SK-N-SH (cell line): Measurements from ENCODE around the gene MAPK1. TPM values are rescaled to one million over a fixed set of nuclear protein-coding genes. Genes with fewer than 3 reads are reported as not detected.

ENCODE experiments used
- CTCF ChIA-PET: fragments of 300-600, 350-600 bp; formaldehyde crosslinking; extraction: SDS; loops from one replicate; lab custom pipeline; 2021; lab: Yijun Ruan, JAX
- POLR2A ChIA-PET: fragments of 350-600 bp; sonication (Branson Sonifier 250); formaldehyde crosslinking; extraction: SDS; loops from one replicate; lab custom pipeline; 2020; ENCODE audit warnings: antibody characterized with exemption, inconsistent platforms; lab: Yijun Ruan, JAX
- DNase-seq: peaks from one replicate; pipeline ENCODE4 v3.0.0; 2012
- H2AFZ ChIP-seq: fragments of 200-600 bp; sonication (generic); 2 replicates; pipeline ENCODE4 v1.8.1; 2016; ENCODE audit warnings: antibody characterized with exemption, mild to moderate bottlenecking, low read depth
- H3F3A ChIP-seq: fragments of 200-600 bp; sonication (generic); replicated peaks from 2 replicates; pipeline ENCODE3; 2016; ENCODE audit warnings: antibody characterized with exemption, mild to moderate bottlenecking; ENCODE audit not compliant: insufficient read depth
- H3K27ac ChIP-seq, 2 experiments: fragments of 200-500 bp in 1 of 2; fragments of 200-600 bp in 1 of 2; sonication (Bioruptor generic) in 1 of 2; sonication (generic), shearing (Covaris generic) in 1 of 2; 2 replicates each; pipeline versions ENCODE4 v1.5.1 to v1.6.1; 2014 to 2016; ENCODE audit warnings: low read depth in 2 of 2, inconsistent platforms in 1 of 2, low read length in 1 of 2, mild to moderate bottlenecking in 1 of 2, mixed read lengths in 1 of 2
- H3K27me3 ChIP-seq: fragments of 200-600 bp; sonication (generic), shearing (Covaris generic); 2 replicates; pipeline ENCODE4 v1.6.1; 2016; ENCODE audit warnings: mixed run types; ENCODE audit not compliant: insufficient read depth
- H3K36me3 ChIP-seq, 2 experiments: fragments of 200-500 bp in 1 of 2; fragments of 200-600 bp in 1 of 2; sonication (Bioruptor generic) in 1 of 2; sonication (generic) in 1 of 2; replicated peaks in 1 of 2; 2 replicates each; pipeline versions ENCODE3 to v1.5.1; 2014 to 2016; ENCODE audit warnings: low read length in 1 of 2, mild to moderate bottlenecking in 1 of 2; ENCODE audit not compliant: insufficient read depth in 2 of 2, control insufficient read depth in 1 of 2
- H3K4me1 ChIP-seq, 2 experiments: fragments of 200-500 bp in 1 of 2; fragments of 200-600 bp in 1 of 2; sonication (Bioruptor generic) in 1 of 2; sonication (generic), shearing (Covaris generic) in 1 of 2; 2 replicates each; pipeline versions ENCODE4 v1.5.1 to v1.6.1; 2014 to 2016; ENCODE audit warnings: low read depth in 1 of 2, low read length in 1 of 2, mixed run types in 1 of 2; ENCODE audit not compliant: insufficient read depth in 2 of 2, control insufficient read depth in 1 of 2
- H3K4me2 ChIP-seq: fragments of 200-600 bp; sonication (generic), shearing (Covaris generic); 2 replicates; pipeline ENCODE4 v1.6.1; 2017; ENCODE audit warnings: mixed run types
- H3K4me3 ChIP-seq, 2 experiments: fragments of 200-500 bp in 1 of 2; fragments of 200-600 bp in 1 of 2; sonication (Bioruptor generic) in 1 of 2; sonication (generic), shearing (Covaris generic) in 1 of 2; 2 replicates each; pipeline versions ENCODE4 v1.5.1 to v1.8.1; 2014 to 2016; ENCODE audit warnings: low read depth in 2 of 2, inconsistent platforms in 1 of 2, low read length in 1 of 2, mild to moderate bottlenecking in 1 of 2, mixed read lengths in 1 of 2, moderate library complexity in 1 of 2
- H3K79me2 ChIP-seq: fragments of 200-600 bp; sonication (generic); 2 replicates; pipeline ENCODE4 v1.8.1; 2017; ENCODE audit warnings: mild to moderate bottlenecking; ENCODE audit not compliant: insufficient read depth
- H3K9ac ChIP-seq: fragments of 200-600 bp; sonication (generic); 2 replicates; pipeline ENCODE4 v1.6.1; 2017; ENCODE audit warnings: mixed run types
- H3K9me2 ChIP-seq: fragments of 200-600 bp; sonication (generic); 2 replicates; pipeline ENCODE4 v1.6.1; 2017; ENCODE audit warnings: mixed run types
- H3K9me3 ChIP-seq: fragments of 200-600 bp; sonication (generic); 2 replicates; pipeline ENCODE4 v1.6.1; 2017; ENCODE audit warnings: mixed run types, mild to moderate bottlenecking, moderate library complexity
- H4K20me1 ChIP-seq: fragments of 200-600 bp; sonication (generic); 2 replicates; pipeline ENCODE4 v1.6.1; 2017; ENCODE audit warnings: mild to moderate bottlenecking, mixed run types; ENCODE audit not compliant: insufficient read depth
- CHD2 ChIP-seq: fragments of 150-350 bp; IDR thresholded peaks from 2 replicates; pipeline ENCODE4 v1.6.1; 2018; ENCODE audit warnings: low read length; ENCODE audit not compliant: partially characterized antibody
- ELF1 ChIP-seq: IDR thresholded peaks from 2 replicates; pipeline ENCODE4 v1.4.0; 2012
- GATA2 ChIP-seq: sonication (generic); formaldehyde crosslinking; IDR thresholded peaks from 2 replicates; pipeline ENCODE4 v1.5.0; 2020; ENCODE audit warnings: mild to moderate bottlenecking, missing genetic modification reagents
- JUND ChIP-seq: IDR thresholded peaks from 2 replicates; pipeline ENCODE4 v1.4.0; 2012
- MEF2A ChIP-seq: IDR thresholded peaks from 2 replicates; pipeline ENCODE4 v1.4.0; 2012; ENCODE audit warnings: low read depth, borderline replicate concordance
- NFIC ChIP-seq: IDR thresholded peaks from 2 replicates; pipeline ENCODE4 v1.4.0; 2012; ENCODE audit warnings: borderline replicate concordance
- NRF1 ChIP-seq: IDR thresholded peaks from 2 replicates; pipeline ENCODE4 v1.6.1; 2012; ENCODE audit warnings: low read depth, mild to moderate bottlenecking, low read length
- POLR2AphosphoS5 ChIP-seq: IDR thresholded peaks from 2 replicates; pipeline ENCODE4 v1.6.1; 2012; ENCODE audit warnings: low read depth, low read length
- SIN3A ChIP-seq: IDR thresholded peaks from 2 replicates; pipeline ENCODE4 v1.6.1; 2012; ENCODE audit warnings: low read depth, mild to moderate bottlenecking, low read length, moderate library complexity, borderline replicate concordance
- TAF1 ChIP-seq: IDR thresholded peaks from 2 replicates; pipeline ENCODE4 v1.6.1; 2012; ENCODE audit warnings: low read depth, mild to moderate bottlenecking, low read length, moderate library complexity, borderline replicate concordance
- TCF12 ChIP-seq: IDR thresholded peaks from 2 replicates; pipeline ENCODE4 v1.4.0; 2012
- TEAD4 ChIP-seq: IDR thresholded peaks from 2 replicates; pipeline ENCODE4 v1.4.0; 2012; ENCODE audit warnings: mild to moderate bottlenecking, borderline replicate concordance; ENCODE audit not compliant: insufficient read depth
- USF1 ChIP-seq: IDR thresholded peaks from 2 replicates; pipeline ENCODE4 v1.4.0; 2012; ENCODE audit warnings: low read depth, borderline replicate concordance
- USF2 ChIP-seq: fragments of 150-350 bp; IDR thresholded peaks from 2 replicates; pipeline ENCODE4 v1.6.1; 2017; ENCODE audit warnings: antibody characterized with exemption, low read length, low read depth, borderline replicate concordance
- YY1 ChIP-seq: IDR thresholded peaks from 2 replicates; pipeline ENCODE4 v1.4.0; 2012; ENCODE audit warnings: low read depth, mild to moderate bottlenecking
- ZBTB33 ChIP-seq: IDR thresholded peaks from 2 replicates; pipeline ENCODE4 v1.4.0; 2012; ENCODE audit warnings: low read depth, borderline replicate concordance
- WGBS: methylation state at CpG from one replicate; pipeline ENCODE4 v1.1.6; 2017; ENCODE audit warnings: low lambda C conversion rate; 5-methylcytosine and 5-hydroxymethylcytosine counted together
- polyA plus RNA-seq, 3 experiments: library from polyadenylated mRNA; depleted of rRNA; stranded (reverse); fragments of >200 nt; gene quantifications; 2 replicates each; pipeline ENCODE4 v1.2.3, GENCODE V29; 2012

MAPK1 gene
- polyA plus RNA-seq, 1 of the 3 experiments (the other 2 are of a cell fraction), result 25.6 TPM

GRCh38 chr22:21868651-21869050 is 1.2 kb upstream of the MAPK1 start:
- H3K9me2 ChIP-seq, result no peaks in the 10 kb centered on the region
- no peak for TF ChIP-seq TEAD4
- TF ChIP-seq JUND, result no peak
- no peak for TF ChIP-seq YY1
- TF ChIP-seq TAF1, result no peak
- no peak for TF ChIP-seq POLR2AphosphoS5
- no peak for TF ChIP-seq CHD2
- no peak for TF ChIP-seq NRF1
- TF ChIP-seq USF1, result no peak
- no peak for TF ChIP-seq MEF2A
- no peak for TF ChIP-seq USF2
- TF ChIP-seq ELF1, result no peak
- TF ChIP-seq TCF12, result no peak
- no peak for TF ChIP-seq SIN3A
- no peak for TF ChIP-seq GATA2 (CRISPR knock-in tag)
- no peak for TF ChIP-seq NFIC
- no peak for TF ChIP-seq ZBTB33
- H3K4me1 ChIP-seq, result peaks cover 14 to 16% of the 10 kb centered on the region in 2 experiments; a peak in 3 of 4 replicates
- H3K27me3 ChIP-seq, result no peaks in the 10 kb centered on the region
- CTCF ChIA-PET, result interaction anchor here (2.4 to 5.7 kb wide), 2 partner anchors 69 to 84 kb away, joined by 9 to 30 read pairs; partner anchors contain the start of gene PPM1F
- WGBS, result 96% methylated on average over 7 of the region's 7 CpGs
- H4K20me1 ChIP-seq, result peaks cover 33% of the 10 kb centered on the region
- H3K36me3 ChIP-seq, result peaks cover 0 to 5% of the 10 kb centered on the region in 2 experiments
- H3K9me3 ChIP-seq, result no peaks in the 10 kb centered on the region
- H3K4me3 ChIP-seq, result no peak overlapping the region
- no peak overlapping the region for H3K9ac ChIP-seq
- H2AFZ ChIP-seq, result no peak overlapping the region
- DNase-seq, result no peak
- H3F3A ChIP-seq, result peaks cover 4% of the 10 kb centered on the region
- H3K27ac ChIP-seq, result no peak overlapping the region
- peaks cover 34% of the 10 kb centered on the region for H3K79me2 ChIP-seq
- POLR2A ChIA-PET, result no interaction called here
- peak overlapping the region; percentile 79; the same call in 1 of the 2 replicates for H3K4me2 ChIP-seq
